HEK293 (cell line): Measurements from ENCODE around the gene POLR3C.

Source experiments
- KLF16 ChIP-seq: fragments of 450-650 bp; formaldehyde crosslinking; IDR thresholded peaks from 2 replicates; pipeline ENCODE4 v1.5.1; 2017; ENCODE audit warnings: missing biosample characterization, missing genetic modification characterization
- TSHZ1 ChIP-seq: fragments of 450-650 bp; formaldehyde crosslinking; IDR thresholded peaks from 2 replicates; pipeline ENCODE4 v1.5.1; 2016; ENCODE audit warnings: missing biosample characterization, missing genetic modification characterization, borderline replicate concordance
- ZBTB11 ChIP-seq: fragments of 450-650 bp; formaldehyde crosslinking; conservative IDR thresholded peaks from 2 replicates; pipeline ENCODE4 v1.5.1; 2016; ENCODE audit warnings: low read depth, missing biosample characterization, missing genetic modification characterization
- ZBTB49 ChIP-seq: fragments of 450-650 bp; formaldehyde crosslinking; IDR thresholded peaks from 2 replicates; pipeline ENCODE4 v1.5.1; 2016; ENCODE audit warnings: missing biosample characterization, missing genetic modification characterization, low read depth
- ZNF133 ChIP-seq: fragments of 450-650 bp; formaldehyde crosslinking; IDR thresholded peaks from 2 replicates; pipeline ENCODE4 v1.5.1; 2016; ENCODE audit warnings: missing biosample characterization, missing genetic modification characterization
- ZNF16 ChIP-seq: fragments of 450-650 bp; formaldehyde crosslinking; IDR thresholded peaks from 2 replicates; pipeline ENCODE4 v1.5.1; 2016; ENCODE audit warnings: low read depth, missing biosample characterization, missing genetic modification characterization
- ZNF354C ChIP-seq: fragments of 450-650 bp; formaldehyde crosslinking; IDR thresholded peaks from 2 replicates; pipeline ENCODE4 v1.5.1; 2016; ENCODE audit warnings: missing biosample characterization, missing genetic modification characterization, low read depth, borderline replicate concordance
- ZNF37A ChIP-seq: fragments of 450-650 bp; IDR thresholded peaks from 2 replicates; pipeline ENCODE4 v1.5.1; 2018; ENCODE audit warnings: missing biosample characterization, missing genetic modification characterization
- ZNF404 ChIP-seq: fragments of 450-650 bp; formaldehyde crosslinking; IDR thresholded peaks from 2 replicates; pipeline ENCODE4 v1.5.1; 2017; ENCODE audit warnings: missing biosample characterization, missing genetic modification characterization
- ZNF449 ChIP-seq: fragments of 450-650 bp; formaldehyde crosslinking; IDR thresholded peaks from 2 replicates; pipeline ENCODE4 v1.5.1; 2017; ENCODE audit warnings: missing biosample characterization, mild to moderate bottlenecking, missing genetic modification characterization, moderate library complexity
- ZNF514 ChIP-seq: fragments of 450-650 bp; formaldehyde crosslinking; IDR thresholded peaks from 2 replicates; pipeline ENCODE4 v1.5.1; 2016; ENCODE audit warnings: missing biosample characterization, missing genetic modification characterization
- ZNF521 ChIP-seq: fragments of 450-650 bp; formaldehyde crosslinking; IDR thresholded peaks from 2 replicates; pipeline ENCODE4 v1.5.1; 2017; ENCODE audit warnings: missing biosample characterization, mild to moderate bottlenecking, missing genetic modification characterization
- ZNF549 ChIP-seq: fragments of 450-650 bp; IDR thresholded peaks from 2 replicates; pipeline ENCODE4 v1.5.1; 2018; ENCODE audit warnings: missing biosample characterization, missing genetic modification characterization, mild to moderate bottlenecking, inconsistent platforms, moderate library complexity
- ZNF558 ChIP-seq: fragments of 450-650 bp; formaldehyde crosslinking; IDR thresholded peaks from 2 replicates; pipeline ENCODE4 v1.5.1; 2016; ENCODE audit warnings: missing biosample characterization, missing genetic modification characterization
- ZNF623 ChIP-seq: fragments of 450-650 bp; formaldehyde crosslinking; IDR thresholded peaks from 2 replicates; pipeline ENCODE4 v1.5.1; 2016; ENCODE audit warnings: missing biosample characterization, missing genetic modification characterization
- ZNF645 ChIP-seq: fragments of 450-650 bp; formaldehyde crosslinking; IDR thresholded peaks from 2 replicates; pipeline ENCODE4; 2016; ENCODE audit warnings: missing biosample characterization, missing genetic modification characterization
- ZNF654 ChIP-seq: fragments of 450-650 bp; formaldehyde crosslinking; IDR thresholded peaks from 2 replicates; pipeline ENCODE4 v1.5.1; 2016; ENCODE audit warnings: low read depth, missing biosample characterization, missing genetic modification characterization
- ZNF677 ChIP-seq: fragments of 450-650 bp; IDR thresholded peaks from 2 replicates; pipeline ENCODE4 v1.5.0; 2018; ENCODE audit warnings: missing biosample characterization, mild to moderate bottlenecking, missing genetic modification characterization, moderate library complexity
- ZNF777 ChIP-seq: fragments of 450-650 bp; formaldehyde crosslinking; IDR thresholded peaks from 2 replicates; pipeline ENCODE4 v1.5.1; 2017; ENCODE audit warnings: missing biosample characterization, missing genetic modification characterization, borderline replicate concordance

Gene POLR3C

GRCh38 chr1:145891587-145892485, 67.8 kb downstream of the POLR3C start (continued):
- TF ChIP-seq ZBTB49 (no peak), ZNF354C (tag by site-specific recombination) (no peak), ZNF549 (no peak), ZNF449 (tag by site-specific recombination) (no peak; the same call in 1 of the 2 replicates), ZNF514 (no peak), TSHZ1 (tag by site-specific recombination) (no peak), ZNF133 (tag by site-specific recombination) (no peak), ZNF521 (tag by site-specific recombination) (no peak), ZNF677 (no peak), ZNF37A (tag by site-specific recombination) (no peak), ZNF623 (tag by site-specific recombination) (no peak), ZNF16 (no peak), ZNF558 (tag by site-specific recombination) (peak; percentile 20), ZNF404 (tag by site-specific recombination) (no peak), ZBTB11 (no peak), ZNF777 (tag by site-specific recombination) (no peak), ZNF654 (tag by site-specific recombination) (peak; percentile 96), KLF16 (tag by site-specific recombination) (no peak), ZNF645 (tag by site-specific recombination) (no peak)
